Measurements from ENCODE around the gene ORC2. TPM values are rescaled to one million over a fixed set of nuclear protein-coding genes. Genes with fewer than 3 reads are reported as not detected.

Gene ORC2
- total and polyA plus RNA-seq, 4 donors = 12.1 to 20.1 (median 18.5) TPM

DNA sequence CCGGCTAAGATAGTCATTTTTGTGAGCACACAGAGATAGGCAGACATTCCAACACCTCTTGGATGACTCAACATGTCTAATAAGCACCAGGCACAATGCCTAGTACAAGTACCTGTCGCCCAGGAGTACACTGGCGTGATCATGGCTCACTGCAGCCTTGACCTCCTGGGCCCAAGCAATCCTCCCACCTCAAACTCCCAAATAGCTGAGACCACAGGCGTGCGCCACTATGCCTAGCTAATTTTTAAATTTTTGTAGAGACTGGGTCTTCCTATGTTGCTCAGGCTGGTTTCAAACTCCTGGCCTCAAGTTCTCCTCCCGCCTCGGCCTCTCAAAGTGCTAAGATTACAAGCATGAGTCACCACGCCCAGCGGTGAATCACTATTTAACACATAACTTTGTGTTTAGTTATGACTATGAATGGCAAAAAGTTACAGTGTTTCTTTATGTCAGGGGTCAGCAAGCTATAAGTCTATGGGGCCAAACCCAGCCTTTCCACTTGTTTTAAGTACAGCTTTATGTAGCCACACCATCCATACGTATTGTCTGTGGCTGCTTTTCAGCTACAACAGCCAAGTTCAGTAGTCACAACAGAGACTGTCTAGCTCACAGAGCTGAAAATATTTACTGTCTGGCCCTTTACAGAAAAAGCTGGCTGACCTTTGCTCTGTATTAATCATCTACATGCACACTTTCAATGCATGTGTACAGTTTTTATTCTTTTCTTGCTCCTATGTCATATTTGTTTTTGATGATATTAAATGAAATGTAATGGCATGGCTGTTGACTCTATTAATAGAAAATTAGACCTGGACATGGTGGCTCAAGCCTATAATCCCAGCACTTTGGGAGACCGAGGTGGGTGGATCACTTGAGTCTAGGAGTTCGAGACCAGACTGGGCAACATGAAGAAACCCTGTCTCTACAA lies 18.7 kb downstream of the ORC2 start:
- H3K4me1 ChIP-seq (ENCODE audit: control insufficient read depth, insufficient read depth, low read length) = no peaks in the 10 kb centered on the region
- DNase-seq (ENCODE audit: low read depth in 4 of 6, low spot score in 6 of 6) = no peak
- H3K36me3 ChIP-seq (ENCODE audit: control insufficient read depth, insufficient read depth, low read length) = peaks cover 45% of the 10 kb centered on the region
- 94% methylated on average over 4 of the region's 12 CpGs for WGBS (ENCODE audit: insufficient coverage)
- H3K27me3 ChIP-seq (ENCODE audit: control insufficient read depth, insufficient read depth, low read length) = no peaks in the 10 kb centered on the region
- no peaks in the 10 kb centered on the region for H3K9me3 ChIP-seq (ENCODE audit: control insufficient read depth, insufficient read depth, low read length)
- no peak overlapping the region for H3K4me3 ChIP-seq (ENCODE audit: low read depth, low read length)
- no peak overlapping the region for H3K27ac ChIP-seq (ENCODE audit: low read depth, low read length)

DNA sequence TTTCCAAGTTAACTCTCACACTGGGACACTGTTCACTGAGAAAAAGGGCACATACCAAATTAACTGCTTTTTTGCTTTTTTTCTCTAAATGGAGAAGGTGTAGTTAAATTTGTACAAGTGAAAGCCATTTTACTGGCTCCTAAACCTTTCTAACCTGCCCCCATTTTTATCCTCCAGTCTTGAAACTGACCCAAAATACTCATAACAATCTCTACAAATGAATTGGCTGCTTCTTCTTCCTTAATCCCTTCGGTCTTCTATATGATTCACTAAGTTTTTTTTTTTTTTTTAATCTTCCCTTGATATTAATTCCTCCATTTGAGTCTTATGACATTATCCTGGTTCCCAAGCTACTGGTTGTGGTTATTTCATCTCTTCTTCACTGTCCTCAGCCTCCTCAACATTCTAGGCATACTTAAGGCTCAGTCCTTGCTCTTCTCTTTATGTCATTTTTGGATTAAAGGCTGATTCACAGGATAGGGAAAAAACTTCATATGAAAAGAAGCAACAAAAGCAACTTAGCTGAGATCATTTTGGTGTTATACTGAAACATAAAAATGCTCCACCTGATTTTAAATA lies 19.8 kb downstream of the ORC2 start:
- no peak overlapping the region for H3K27ac ChIP-seq (ENCODE audit: low read depth, low read length)
- H3K4me3 ChIP-seq (ENCODE audit: low read depth, low read length) = no peak overlapping the region
- H3K4me1 ChIP-seq (ENCODE audit: control insufficient read depth, insufficient read depth, low read length) = no peaks in the 10 kb centered on the region
- H3K9me3 ChIP-seq (ENCODE audit: control insufficient read depth, insufficient read depth, low read length) = no peaks in the 10 kb centered on the region
- H3K36me3 ChIP-seq (ENCODE audit: control insufficient read depth, insufficient read depth, low read length) = peaks cover 44% of the 10 kb centered on the region
- no peaks in the 10 kb centered on the region for H3K27me3 ChIP-seq (ENCODE audit: control insufficient read depth, insufficient read depth, low read length)
- WGBS (ENCODE audit: insufficient coverage) = 100% methylated on average over 1 of the region's 1 CpG
- no peak for DNase-seq (ENCODE audit: low read depth in 4 of 6, low spot score in 6 of 6)

DNA sequence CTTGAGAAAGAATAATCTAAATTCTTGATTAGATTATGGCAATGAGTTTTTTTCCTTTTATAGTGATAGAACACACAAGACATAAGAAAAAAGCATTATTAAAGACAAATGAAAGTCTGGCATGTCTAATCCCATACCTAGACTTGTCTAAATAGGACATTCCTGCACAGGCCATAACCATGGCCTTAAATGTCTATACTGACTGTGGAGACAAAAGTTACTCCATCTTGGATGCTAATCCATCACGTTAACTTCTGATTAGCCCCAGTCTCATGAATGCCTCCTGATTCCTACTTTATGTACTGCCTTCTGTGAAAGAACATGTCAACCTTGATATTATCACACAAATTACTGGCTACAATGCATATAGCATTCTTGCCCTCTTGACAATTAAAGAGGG lies 23.6 kb downstream of the ORC2 start:
- Histone ChIP-seq H3K36me3 (ENCODE audit: control insufficient read depth, insufficient read depth, low read length) (peaks cover 34% of the 10 kb centered on the region), H3K9me3 (ENCODE audit: control insufficient read depth, insufficient read depth, low read length) (no peaks in the 10 kb centered on the region), H3K4me1 (ENCODE audit: control insufficient read depth, insufficient read depth, low read length) (no peaks in the 10 kb centered on the region), H3K27ac (ENCODE audit: low read depth, low read length) (no peak overlapping the region), H3K4me3 (ENCODE audit: low read depth, low read length) (no peak overlapping the region), H3K27me3 (ENCODE audit: control insufficient read depth, insufficient read depth, low read length) (no peaks in the 10 kb centered on the region)
- 100% methylated on average over 1 of the region's 1 CpG for WGBS (ENCODE audit: insufficient coverage)
- DNase-seq (ENCODE audit: low read depth in 4 of 6, low spot score in 6 of 6) = no peak

DNA sequence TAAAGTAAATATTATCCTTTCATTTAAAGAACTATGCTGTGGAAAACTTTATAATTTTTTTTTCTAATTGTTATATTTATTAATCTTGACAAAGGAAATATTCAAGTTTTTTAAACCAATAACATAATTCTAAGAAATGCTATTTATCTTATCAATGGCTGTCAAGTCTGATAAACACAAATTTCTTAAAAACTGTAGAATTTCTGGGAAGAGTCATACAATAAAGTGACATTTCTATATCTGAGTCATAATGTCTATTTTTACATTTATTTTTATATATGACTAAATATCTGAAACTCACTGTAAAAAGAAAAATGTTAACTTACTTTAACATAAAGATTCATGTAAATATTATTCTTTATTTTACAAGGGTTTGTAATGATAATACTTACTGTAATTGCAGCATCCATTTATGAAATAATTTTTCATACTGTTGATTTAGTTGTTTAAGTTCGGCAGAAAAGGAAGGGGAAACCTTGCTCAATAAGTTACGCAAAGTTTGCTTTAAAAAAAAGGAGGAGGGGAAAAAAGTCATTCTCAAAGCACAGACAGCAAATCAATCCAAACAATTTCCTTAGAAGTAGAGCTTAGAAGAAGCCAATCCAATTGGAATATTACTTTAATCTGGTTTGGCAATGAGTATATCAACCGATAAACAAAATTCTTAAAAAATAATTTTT lies 32.4 kb downstream of the ORC2 start:
- H3K9me3 ChIP-seq (ENCODE audit: control insufficient read depth, insufficient read depth, low read length) = no peaks in the 10 kb centered on the region
- DNase-seq (ENCODE audit: low read depth in 4 of 6, low spot score in 6 of 6) = no peak
- no peaks in the 10 kb centered on the region for H3K4me1 ChIP-seq (ENCODE audit: control insufficient read depth, insufficient read depth, low read length)
- H3K36me3 ChIP-seq (ENCODE audit: control insufficient read depth, insufficient read depth, low read length) = peaks cover 27% of the 10 kb centered on the region
- H3K27me3 ChIP-seq (ENCODE audit: control insufficient read depth, insufficient read depth, low read length) = no peaks in the 10 kb centered on the region
- H3K27ac ChIP-seq (ENCODE audit: low read depth, low read length) = no peak overlapping the region
- H3K4me3 ChIP-seq (ENCODE audit: low read depth, low read length) = no peak overlapping the region
- WGBS (ENCODE audit: insufficient coverage) = no CpG with 5 or more reads among the region's 3 CpGs

DNA sequence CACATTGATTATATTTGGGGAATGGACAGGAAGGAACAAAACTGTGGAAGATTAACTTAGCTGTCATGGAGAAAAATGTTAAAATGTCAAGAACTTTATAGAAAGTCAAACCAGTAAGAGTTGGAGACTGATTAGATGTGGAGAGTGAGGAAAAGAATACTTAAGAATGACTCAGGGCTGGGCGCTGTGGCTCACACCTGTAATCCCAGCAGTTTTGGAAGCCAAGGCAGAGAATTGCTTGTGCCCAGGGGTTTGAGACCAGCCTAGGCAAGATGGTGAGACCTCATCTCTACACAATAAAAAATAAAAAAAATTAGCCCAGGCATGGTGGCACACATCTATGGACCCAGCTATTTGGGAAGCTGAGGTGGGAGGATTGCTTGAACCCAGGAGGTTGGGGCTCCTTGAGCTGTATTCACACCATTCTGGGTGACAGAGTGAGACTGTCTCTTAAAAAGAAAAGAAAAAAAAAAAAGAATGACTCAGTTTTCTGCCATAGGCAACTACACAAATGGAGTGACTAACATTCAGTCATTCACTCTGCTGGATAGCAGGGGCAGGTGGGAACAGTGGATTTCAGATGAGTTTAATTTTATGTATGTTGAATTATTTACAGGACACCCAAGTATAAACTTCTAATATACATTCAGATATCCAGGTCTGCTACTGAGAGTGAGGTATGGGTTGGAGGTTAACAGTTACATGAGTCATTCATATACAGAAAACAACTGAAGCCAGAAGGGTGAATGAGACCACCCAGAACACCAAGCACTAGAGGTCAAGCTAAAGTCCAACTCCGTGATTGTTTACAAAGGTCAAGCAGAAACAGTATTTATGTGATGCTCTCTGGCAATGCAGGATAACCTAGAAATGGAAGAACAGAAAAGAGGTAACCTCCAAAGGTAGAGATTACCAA lies 33.9 kb downstream of the ORC2 start:
- Histone ChIP-seq H3K9me3 (ENCODE audit: control insufficient read depth, insufficient read depth, low read length) (no peaks in the 10 kb centered on the region), H3K27ac (ENCODE audit: low read depth, low read length) (no peak overlapping the region), H3K36me3 (ENCODE audit: control insufficient read depth, insufficient read depth, low read length) (peaks cover 31% of the 10 kb centered on the region), H3K4me1 (ENCODE audit: control insufficient read depth, insufficient read depth, low read length) (no peaks in the 10 kb centered on the region), H3K4me3 (ENCODE audit: low read depth, low read length) (no peak overlapping the region), H3K27me3 (ENCODE audit: control insufficient read depth, insufficient read depth, low read length) (no peaks in the 10 kb centered on the region)
- DNase-seq (ENCODE audit: low read depth in 4 of 6, low spot score in 6 of 6) = no peak
- 88% methylated on average over 1 of the region's 2 CpGs for WGBS (ENCODE audit: insufficient coverage)

DNA sequence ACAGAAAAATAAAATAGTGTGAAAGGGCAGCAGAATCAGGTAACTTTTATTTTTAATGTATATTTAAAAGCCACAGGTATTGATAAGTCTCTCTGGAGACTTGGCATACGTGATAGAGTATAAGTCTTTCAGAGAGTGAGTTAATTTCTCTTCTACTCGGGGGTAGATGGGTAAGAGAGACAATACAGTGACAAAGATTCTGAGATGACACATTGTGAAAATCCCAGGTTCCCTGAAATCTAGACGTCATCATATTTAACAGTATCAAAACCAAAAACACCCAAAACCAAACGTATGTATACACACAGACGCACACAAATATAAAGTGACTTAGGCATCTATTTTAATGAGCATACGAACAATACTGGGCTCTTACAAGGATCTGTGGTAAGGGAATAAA lies 41.0 kb downstream of the ORC2 start:
- no peaks in the 10 kb centered on the region for H3K4me1 ChIP-seq (ENCODE audit: control insufficient read depth, insufficient read depth, low read length)
- H3K36me3 ChIP-seq (ENCODE audit: control insufficient read depth, insufficient read depth, low read length) = peaks cover 34% of the 10 kb centered on the region
- no peaks in the 10 kb centered on the region for H3K9me3 ChIP-seq (ENCODE audit: control insufficient read depth, insufficient read depth, low read length)
- H3K4me3 ChIP-seq (ENCODE audit: low read depth, low read length) = no peak overlapping the region
- no peaks in the 10 kb centered on the region for H3K27me3 ChIP-seq (ENCODE audit: control insufficient read depth, insufficient read depth, low read length)
- H3K27ac ChIP-seq (ENCODE audit: low read depth, low read length) = no peak overlapping the region
- no peak for DNase-seq (ENCODE audit: low read depth in 4 of 6, low spot score in 6 of 6)
- no CpG with 5 or more reads among the region's 6 CpGs for WGBS (ENCODE audit: insufficient coverage)

DNA sequence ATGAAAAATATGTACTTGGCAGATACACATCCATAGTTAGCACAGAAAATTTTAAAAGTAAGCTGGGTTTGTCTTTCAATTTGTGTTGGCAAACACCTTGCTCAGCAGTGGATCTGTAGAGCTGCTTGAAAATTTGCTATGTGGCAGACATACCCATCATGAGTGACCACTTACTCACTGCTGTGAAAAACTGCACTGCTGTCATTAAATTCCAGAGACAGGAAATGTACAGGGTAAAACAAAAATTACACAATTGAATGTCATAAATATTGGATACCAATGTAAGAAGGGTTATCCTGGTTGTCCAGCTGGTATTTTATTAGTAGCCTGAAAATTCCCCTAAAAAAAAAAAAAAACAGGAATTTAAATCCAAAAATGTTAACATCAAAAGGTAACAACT lies 49.8 kb downstream of the ORC2 start:
- H3K27me3 ChIP-seq (ENCODE audit: control insufficient read depth, insufficient read depth, low read length) = no peaks in the 10 kb centered on the region
- no peaks in the 10 kb centered on the region for H3K9me3 ChIP-seq (ENCODE audit: control insufficient read depth, insufficient read depth, low read length)
- peaks cover 36% of the 10 kb centered on the region for H3K36me3 ChIP-seq (ENCODE audit: control insufficient read depth, insufficient read depth, low read length)
- H3K27ac ChIP-seq (ENCODE audit: low read depth, low read length) = no peak overlapping the region
- no peaks in the 10 kb centered on the region for H3K4me1 ChIP-seq (ENCODE audit: control insufficient read depth, insufficient read depth, low read length)
- no peak for DNase-seq (ENCODE audit: low read depth in 4 of 6, low spot score in 6 of 6)
- H3K4me3 ChIP-seq (ENCODE audit: low read depth, low read length) = no peak overlapping the region

DNA sequence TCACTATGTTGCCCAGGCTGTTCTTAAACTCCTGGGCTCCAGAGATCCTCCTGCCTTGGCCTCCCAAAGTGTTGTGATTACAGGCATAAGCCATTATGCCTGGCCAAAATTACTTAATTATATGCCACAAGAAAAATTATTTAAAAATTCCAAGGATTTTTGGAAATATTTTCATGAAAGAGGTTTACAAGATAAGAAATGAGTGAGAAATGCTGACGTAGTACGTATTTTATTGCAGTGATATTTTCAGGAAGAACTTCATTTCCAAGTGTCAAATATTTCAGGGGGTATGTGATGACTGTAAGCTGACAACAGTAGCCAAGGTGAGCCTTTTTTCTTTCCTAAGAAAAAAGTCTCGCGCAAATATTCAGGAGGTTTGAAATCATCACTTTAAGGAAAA lies 53.5 kb downstream of the ORC2 start:
- H3K36me3 ChIP-seq (ENCODE audit: control insufficient read depth, insufficient read depth, low read length) = peaks cover 39% of the 10 kb centered on the region

DNA sequence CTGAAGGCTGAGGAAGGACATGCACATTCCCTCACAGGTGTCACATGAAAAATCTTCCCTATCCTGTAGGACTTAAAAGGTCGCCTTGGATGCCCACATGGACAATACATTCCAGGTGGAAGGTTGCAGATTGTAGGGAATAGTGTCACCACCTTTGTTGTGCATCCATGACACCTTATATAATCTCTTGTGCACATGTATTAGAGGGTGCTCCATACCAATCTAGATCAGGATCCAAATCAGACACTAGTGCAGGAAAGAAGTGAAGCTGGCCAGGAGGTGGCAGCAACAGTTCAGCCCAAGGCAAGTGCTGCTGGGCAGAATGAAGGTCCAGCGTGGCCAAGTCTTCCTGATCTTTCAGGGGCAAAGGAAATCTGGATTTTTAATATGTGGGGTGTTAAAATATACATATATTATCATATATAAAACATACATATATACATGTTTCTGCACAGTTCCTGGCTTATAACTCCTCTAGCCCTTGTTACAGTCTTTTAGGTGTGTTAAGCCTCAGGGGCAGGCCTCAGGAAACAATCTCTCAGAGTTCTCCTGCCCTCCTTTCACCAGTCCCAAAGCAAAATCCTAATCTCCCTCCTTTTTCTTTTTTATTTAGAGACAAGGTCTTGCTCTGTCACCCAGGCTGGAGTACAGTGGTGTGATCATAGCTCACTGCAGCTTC lies 57.7 kb downstream of the ORC2 start:
- no peaks in the 10 kb centered on the region for H3K4me1 ChIP-seq (ENCODE audit: control insufficient read depth, insufficient read depth, low read length)
- no peak overlapping the region for H3K27ac ChIP-seq (ENCODE audit: low read depth, low read length)
- peak; percentile 15 to 80 (median 43) for DNase-seq (ENCODE audit: low read depth in 4 of 6, low spot score in 6 of 6)
- no peaks in the 10 kb centered on the region for H3K27me3 ChIP-seq (ENCODE audit: control insufficient read depth, insufficient read depth, low read length)
- no peaks in the 10 kb centered on the region for H3K9me3 ChIP-seq (ENCODE audit: control insufficient read depth, insufficient read depth, low read length)
- H3K4me3 ChIP-seq (ENCODE audit: low read depth, low read length) = no peak overlapping the region
- H3K36me3 ChIP-seq (ENCODE audit: control insufficient read depth, insufficient read depth, low read length) = peaks cover 39% of the 10 kb centered on the region
- WGBS (ENCODE audit: insufficient coverage) = no CpG with 5 or more reads among the region's 2 CpGs

More for the DNA sequence above, 53.5 kb downstream of the ORC2 start:
- H3K27ac ChIP-seq (ENCODE audit: low read depth, low read length) = no peak overlapping the region
- H3K27me3 ChIP-seq (ENCODE audit: control insufficient read depth, insufficient read depth, low read length) = no peaks in the 10 kb centered on the region
- H3K9me3 ChIP-seq (ENCODE audit: control insufficient read depth, insufficient read depth, low read length) = no peaks in the 10 kb centered on the region
- whole genome bisulfite sequencing (ENCODE audit: insufficient coverage) = 100% methylated on average over 1 of the region's 4 CpGs
- H3K4me3 ChIP-seq (ENCODE audit: low read depth, low read length) = no peak overlapping the region
- H3K4me1 ChIP-seq (ENCODE audit: control insufficient read depth, insufficient read depth, low read length) = no peaks in the 10 kb centered on the region
- no peak for DNase-seq (ENCODE audit: low read depth in 4 of 6, low spot score in 6 of 6)

Measured in spinal cord (tissue), 10 donors.